Lung (tissue), 12 donors: ENCODE measurements around the gene ZNF576. TPM values are rescaled to one million over a fixed set of nuclear protein-coding genes. Genes with fewer than 3 reads are reported as not detected.
A peak's percentile ranks its signal among the peaks of the same experiment; 100 is the strongest.

Experiments
- ATAC-seq: fragments of 200-7000 bp; cut with Tn5 transposase; one replicate; pipeline ENCODE4 v1.9.1; 2020; ENCODE audit warnings: moderate number of reproducible peaks; ENCODE audit not compliant: insufficient read depth, low FRiP score
- DNase-seq, 3 donors: peaks; one replicate each; pipeline ENCODE4 v3.0.0-alpha.2; 2013 to 2017
- H3K27ac ChIP-seq, 2 donors: one replicate each; pipeline ENCODE4 v1.5.1; 2013; ENCODE audit warnings: mild to moderate bottlenecking in 2 of 2, moderate library complexity in 2 of 2, control low read depth in 1 of 2, inconsistent platforms in 1 of 2, low read depth in 1 of 2, low read length in 1 of 2
- H3K27me3 ChIP-seq, 3 donors: one replicate each; pipeline ENCODE4 v1.5.1; 2013; ENCODE audit warnings: low read length in 2 of 3; ENCODE audit not compliant: control insufficient read depth in 3 of 3, insufficient read depth in 3 of 3
- H3K36me3 ChIP-seq, 4 donors: one replicate each; pipeline ENCODE4 v1.5.1; 2013; ENCODE audit warnings: low read length in 4 of 4, mild to moderate bottlenecking in 1 of 4, moderate library complexity in 1 of 4; ENCODE audit not compliant: control insufficient read depth in 4 of 4, insufficient read depth in 4 of 4
- H3K4me1 ChIP-seq, 5 donors: one replicate each; pipeline ENCODE4 v1.5.1; 2013; ENCODE audit warnings: low read length in 5 of 5, mild to moderate bottlenecking in 2 of 5, moderate library complexity in 1 of 5; ENCODE audit not compliant: control insufficient read depth in 5 of 5, insufficient read depth in 5 of 5
- H3K4me3 ChIP-seq: one replicate; pipeline ENCODE4 v1.5.1; 2013; ENCODE audit warnings: mild to moderate bottlenecking, control low read depth, moderate library complexity
- H3K9ac ChIP-seq, 2 donors: one replicate each; pipeline ENCODE4 v1.5.1; 2013; ENCODE audit warnings: low read length in 2 of 2, control low read depth in 1 of 2; ENCODE audit not compliant: insufficient read depth in 1 of 2
- H3K9me3 ChIP-seq, 4 donors: one replicate each; pipeline ENCODE4 v1.5.1; 2013; ENCODE audit warnings: low read length in 3 of 4, mild to moderate bottlenecking in 1 of 4, moderate library complexity in 1 of 4; ENCODE audit not compliant: control insufficient read depth in 4 of 4, insufficient read depth in 3 of 4
- CTCF ChIP-seq: IDR thresholded peaks from 2 replicates; pipeline ENCODE4 v1.5.1; 2012; ENCODE audit warnings: mild to moderate bottlenecking; ENCODE audit errors: control extremely low read depth, extremely low read depth
- WGBS, 2 donors: extraction: QIAGEN DNeasy Blood & Tissue Kit; methylation state at CpG; one replicate each; pipeline ENCODE4 v1.1.7; 2013; 5-methylcytosine and 5-hydroxymethylcytosine counted together
- polyA plus RNA-seq, 2 donors: library from polyadenylated mRNA; stranded (reverse); fragments of 200-250 nt; gene quantifications; one replicate each; pipeline ENCODE4 v1.2.1, GENCODE V29; 2013
- total RNA-seq, 2 donors: library from RNA; depleted of rRNA in 1 of 2; stranded (reverse); fragments of >200 nt in 1 of 2; gene quantifications; one replicate each; pipeline ENCODE4 v1.2.1, GENCODE V29; 2014 to 2021
- donor health status: control.
- donor health status: control.
- donor health status: Bipolar disorder and iron deficiency.
- donor health status: healthy.
- donor health status: DM: yes; HTN: yes; CAD: no.

Gene ZNF576
- total and polyA plus RNA-seq, 4 donors, result 5.8 to 17.2 (median 12.3) TPM

GRCh38 chr19:43569657-43570056, 26.7 kb upstream of the ZNF576 start:
- Histone ChIP-seq H3K4me3 (no peak overlapping the region), H3K27ac (no peak overlapping the region), H3K36me3 (peaks cover 0 to 3% (median 1%) of the 10 kb centered on the region in 4 donors), H3K27me3 (no peaks in the 10 kb centered on the region), H3K4me1 (peaks cover 0 to 5% (median 4%) of the 10 kb centered on the region in 5 donors), H3K9me3 (no peaks in the 10 kb centered on the region), H3K9ac (no peak overlapping the region)
- ATAC-seq (no peak), DNase-seq (no peak)
- WGBS, 2 donors, result 66 to 70% methylated on average over 5 of the region's 5 CpGs
- TF ChIP-seq CTCF, result no peak

GRCh38 chr19:43570174-43570791, 26.1 kb upstream of the ZNF576 start:
- Histone ChIP-seq H3K27ac (peak overlapping the region in 1 of 2 donors; percentile 61), H3K36me3 (peaks cover 0 to 3% (median 1%) of the 10 kb centered on the region in 4 donors), H3K9me3 (no peaks in the 10 kb centered on the region), H3K9ac (no peak overlapping the region), H3K27me3 (no peaks in the 10 kb centered on the region), H3K4me3 (no peak overlapping the region), H3K4me1 (peaks cover 0 to 9% (median 6%) of the 10 kb centered on the region in 5 donors)
- TF ChIP-seq CTCF, result no peak
- WGBS, 2 donors, result 85 to 91% methylated on average over 5 of the region's 5 CpGs
- ATAC-seq (no peak), DNase-seq (no peak)

- TF ChIP-seq CTCF, result no peak
- DNase-seq (no peak), ATAC-seq (no peak)
Observed at GRCh38 chr19:43572171-43572588, 24.2 kb upstream of the ZNF576 start.

More at GRCh38 chr19:43572171-43572588, 24.2 kb upstream of the ZNF576 start:
- peaks cover 3 to 16% (median 6%) of the 10 kb centered on the region in 5 donors for H3K4me1 ChIP-seq
- peaks cover 0 to 3% (median 1%) of the 10 kb centered on the region in 4 donors for H3K36me3 ChIP-seq
- no peak overlapping the region for H3K27ac ChIP-seq
- no peaks in the 10 kb centered on the region for H3K9me3 ChIP-seq
- H3K27me3 ChIP-seq, result no peaks in the 10 kb centered on the region
- H3K9ac ChIP-seq, result no peak overlapping the region
- WGBS, 2 donors, result 68 to 88% methylated on average over 3 of the region's 3 CpGs
- no peak overlapping the region for H3K4me3 ChIP-seq
